ENCODE data around the gene FBXL19.
A peak's percentile ranks its signal among the peaks of the same experiment; 100 is the strongest.

The FBXL19 gene

GRCh38 chr16:30979170-30980022 lies 56.0 kb downstream of the FBXL19 start:
- in situ Hi-C loops (cut with HindIII; ENCODE audit: low pct_ligation_motif_present, low pct_unique_long_range_greater_than_20kb, low sequenced_read_pairs), result no loop called here
- DNase-seq, result no peak

GRCh38 chr16:30980023-30980371 lies 56.6 kb downstream of the FBXL19 start:
- in situ Hi-C loops (cut with HindIII; ENCODE audit: low pct_ligation_motif_present, low pct_unique_long_range_greater_than_20kb, low sequenced_read_pairs), result no loop called here
- no peak for DNase-seq

- no peak for DNase-seq
- in situ Hi-C loops (cut with HindIII; ENCODE audit: low pct_ligation_motif_present, low pct_unique_long_range_greater_than_20kb, low sequenced_read_pairs), result no loop called here
Observed at GRCh38 chr16:30980434-30980833, 57.1 kb downstream of the FBXL19 start.

- no peak for DNase-seq
Observed at GRCh38 chr16:30980959-30981358, 57.6 kb downstream of the FBXL19 start.

GRCh38 chr16:30982548-30983288 lies 59.3 kb downstream of the FBXL19 start:
- in situ Hi-C loops (cut with HindIII; ENCODE audit: low pct_ligation_motif_present, low pct_unique_long_range_greater_than_20kb, low sequenced_read_pairs), result no loop called here
- no peak for DNase-seq

More at GRCh38 chr16:30980959-30981358, 57.6 kb downstream of the FBXL19 start:
- in situ Hi-C loops (cut with HindIII; ENCODE audit: low pct_ligation_motif_present, low pct_unique_long_range_greater_than_20kb, low sequenced_read_pairs), result no loop called here

GRCh38 chr16:30983289-30983889 lies 60.0 kb downstream of the FBXL19 start:
- in situ Hi-C loops (cut with HindIII; ENCODE audit: low pct_ligation_motif_present, low pct_unique_long_range_greater_than_20kb, low sequenced_read_pairs), result no loop called here
- DNase-seq, result no peak

- in situ Hi-C loops (cut with HindIII; ENCODE audit: low pct_ligation_motif_present, low pct_unique_long_range_greater_than_20kb, low sequenced_read_pairs), result no loop called here
- DNase-seq, result no peak
Observed at GRCh38 chr16:30983898-30984610, 60.7 kb downstream of the FBXL19 start.

GRCh38 chr16:30984669-30985400 lies 61.5 kb downstream of the FBXL19 start, which contains the start of gene HSD3B7:
HSD3B7 (plus strand) TSS chr16:30985207; CDS start chr16:30985659, 452 bp downstream.
- peak; percentile 89 for DNase-seq

GRCh38 chr16:30985401-30986128 lies 62.2 kb downstream of the FBXL19 start:
- in situ Hi-C loops (cut with HindIII; ENCODE audit: low pct_ligation_motif_present, low pct_unique_long_range_greater_than_20kb, low sequenced_read_pairs), result no loop called here
- DNase-seq, result peak; percentile 79

More at GRCh38 chr16:30984669-30985400, 61.5 kb downstream of the FBXL19 start, which contains the start of gene HSD3B7:
- in situ Hi-C loops (cut with HindIII; ENCODE audit: low pct_ligation_motif_present, low pct_unique_long_range_greater_than_20kb, low sequenced_read_pairs), result no loop called here

GRCh38 chr16:30986129-30986991 lies 63.0 kb downstream of the FBXL19 start:
- in situ Hi-C loops (cut with HindIII; ENCODE audit: low pct_ligation_motif_present, low pct_unique_long_range_greater_than_20kb, low sequenced_read_pairs), result no loop called here

GRCh38 chr16:30987581-30988190 lies 64.3 kb downstream of the FBXL19 start:
- in situ Hi-C loops (cut with HindIII; ENCODE audit: low pct_ligation_motif_present, low pct_unique_long_range_greater_than_20kb, low sequenced_read_pairs), result no loop called here
- DNase-seq, result no peak

More at GRCh38 chr16:30986129-30986991, 63.0 kb downstream of the FBXL19 start:
- DNase-seq, result no peak

- in situ Hi-C loops (cut with HindIII; ENCODE audit: low pct_ligation_motif_present, low pct_unique_long_range_greater_than_20kb, low sequenced_read_pairs), result no loop called here
- DNase-seq, result no peak
Observed at GRCh38 chr16:30989469-30990047, 66.2 kb downstream of the FBXL19 start.

- no peak for DNase-seq
- in situ Hi-C loops (cut with HindIII; ENCODE audit: low pct_ligation_motif_present, low pct_unique_long_range_greater_than_20kb, low sequenced_read_pairs), result no loop called here
Observed at GRCh38 chr16:30990105-30990504, 66.7 kb downstream of the FBXL19 start.

- in situ Hi-C loops (cut with HindIII; ENCODE audit: low pct_ligation_motif_present, low pct_unique_long_range_greater_than_20kb, low sequenced_read_pairs), result no loop called here
- DNase-seq, result no peak
Observed at GRCh38 chr16:30991052-30991451, 67.7 kb downstream of the FBXL19 start.

GRCh38 chr16:30992276-30992780 lies 69.0 kb downstream of the FBXL19 start:
- no peak for DNase-seq
- in situ Hi-C loops (cut with HindIII; ENCODE audit: low pct_ligation_motif_present, low pct_unique_long_range_greater_than_20kb, low sequenced_read_pairs), result no loop called here

Measured in ACHN (cell line).